IPS DF 19.7 (cell line): ENCODE results near the gene NPVF.

Source experiments
- DNase-seq: peaks from one replicate; pipeline ENCODE4 v3.0.0-alpha.2; 2013; ENCODE audit warnings: low read depth, low spot score

The NPVF gene

GRCh38 chr7:25234336-25234735 is 6.0 kb upstream of the NPVF start:
- no peak for DNase-seq

GRCh38 chr7:25223206-25223605 is 5.1 kb downstream of the NPVF start:
- DNase-seq: no peak

- DNase-seq: no peak
Measured at GRCh38 chr7:25222666-25223065, 5.6 kb downstream of the NPVF start.

GRCh38 chr7:25221009-25221408 is 7.3 kb downstream of the NPVF start:
- no peak for DNase-seq

GRCh38 chr7:25218191-25218590 is 10.1 kb downstream of the NPVF start:
- no peak for DNase-seq

GRCh38 chr7:25216837-25217236 is 11.4 kb downstream of the NPVF start:
- DNase-seq: peak; percentile 5

GRCh38 chr7:25215694-25216335 is 12.5 kb downstream of the NPVF start:
- no peak for DNase-seq

- no peak for DNase-seq
Measured at GRCh38 chr7:25208525-25209221, 19.6 kb downstream of the NPVF start.

GRCh38 chr7:25207887-25208286 is 20.4 kb downstream of the NPVF start:
- no peak for DNase-seq

- DNase-seq: no peak
Measured at GRCh38 chr7:25206765-25207164, 21.5 kb downstream of the NPVF start.

GRCh38 chr7:25196132-25196896 is 32.0 kb downstream of the NPVF start:
- no peak for DNase-seq

GRCh38 chr7:25194036-25194435 is 34.2 kb downstream of the NPVF start:
- DNase-seq: no peak

- DNase-seq: no peak
Measured at GRCh38 chr7:25192043-25192442, 36.2 kb downstream of the NPVF start.

- no peak for DNase-seq
Measured at GRCh38 chr7:25189197-25189596, 39.1 kb downstream of the NPVF start.

GRCh38 chr7:25187932-25188331 is 40.4 kb downstream of the NPVF start:
- DNase-seq: no peak

- no peak for DNase-seq
Measured at GRCh38 chr7:25186436-25186835, 41.9 kb downstream of the NPVF start.

- DNase-seq: no peak
Measured at GRCh38 chr7:25181532-25181931, 46.8 kb downstream of the NPVF start.

- DNase-seq: no peak
Measured at GRCh38 chr7:25180946-25181345, 47.3 kb downstream of the NPVF start.

GRCh38 chr7:25180592-25180923 is 47.7 kb downstream of the NPVF start:
- DNase-seq: no peak

GRCh38 chr7:25179771-25180591 is 48.3 kb downstream of the NPVF start:
- DNase-seq: peak; percentile 56

- DNase-seq: no peak
Measured at GRCh38 chr7:25179325-25179724, 49.0 kb downstream of the NPVF start.
